ACC112 (cell line): ENCODE data around the gene PTN.

Experiments used
- H2AFZ ChIP-seq: fragments of 200-600 bp; sonication (generic); one replicate; pipeline ENCODE4 v1.6.0; 2017; ENCODE audit warnings: antibody characterized with exemption, low read length; ENCODE audit not compliant: unreplicated experiment
- H3K27ac ChIP-seq: fragments of 200-600 bp; sonication (generic); 2 replicates; pipeline ENCODE4 v1.5.1; 2014; ENCODE audit warnings: low read depth, mild to moderate bottlenecking, antibody characterized with exemption, low read length, moderate library complexity
- H3K27me3 ChIP-seq: fragments of 200-600 bp; sonication (generic); 2 replicates; pipeline ENCODE4 v1.6.1; 2014; ENCODE audit warnings: mild to moderate bottlenecking, antibody characterized with exemption, low read length, moderate library complexity, mixed read lengths; ENCODE audit not compliant: insufficient read depth
- H3K36me3 ChIP-seq: fragments of 200-600 bp; sonication (generic); 2 replicates; pipeline ENCODE4 v1.6.1; 2016; ENCODE audit warnings: mild to moderate bottlenecking, antibody characterized with exemption, low read length, moderate library complexity, mixed read lengths; ENCODE audit not compliant: insufficient read depth
- H3K4me1 ChIP-seq: fragments of 200-600 bp; sonication (generic); one replicate; pipeline ENCODE4 v1.6.1; 2016; ENCODE audit warnings: low read length, mixed read lengths; ENCODE audit not compliant: insufficient read depth, unreplicated experiment, control insufficient read depth
- H3K4me3 ChIP-seq: fragments of 200-600 bp; sonication (generic); 2 replicates; pipeline ENCODE4 v1.5.1; 2014; ENCODE audit warnings: mild to moderate bottlenecking, low read depth, low read length
- H3K79me2 ChIP-seq: fragments of 200-600 bp; sonication (generic); one replicate; pipeline ENCODE4 v1.6.0; 2016; ENCODE audit warnings: low read length; ENCODE audit not compliant: control insufficient read depth, unreplicated experiment, insufficient read depth

PTN gene

DNA sequence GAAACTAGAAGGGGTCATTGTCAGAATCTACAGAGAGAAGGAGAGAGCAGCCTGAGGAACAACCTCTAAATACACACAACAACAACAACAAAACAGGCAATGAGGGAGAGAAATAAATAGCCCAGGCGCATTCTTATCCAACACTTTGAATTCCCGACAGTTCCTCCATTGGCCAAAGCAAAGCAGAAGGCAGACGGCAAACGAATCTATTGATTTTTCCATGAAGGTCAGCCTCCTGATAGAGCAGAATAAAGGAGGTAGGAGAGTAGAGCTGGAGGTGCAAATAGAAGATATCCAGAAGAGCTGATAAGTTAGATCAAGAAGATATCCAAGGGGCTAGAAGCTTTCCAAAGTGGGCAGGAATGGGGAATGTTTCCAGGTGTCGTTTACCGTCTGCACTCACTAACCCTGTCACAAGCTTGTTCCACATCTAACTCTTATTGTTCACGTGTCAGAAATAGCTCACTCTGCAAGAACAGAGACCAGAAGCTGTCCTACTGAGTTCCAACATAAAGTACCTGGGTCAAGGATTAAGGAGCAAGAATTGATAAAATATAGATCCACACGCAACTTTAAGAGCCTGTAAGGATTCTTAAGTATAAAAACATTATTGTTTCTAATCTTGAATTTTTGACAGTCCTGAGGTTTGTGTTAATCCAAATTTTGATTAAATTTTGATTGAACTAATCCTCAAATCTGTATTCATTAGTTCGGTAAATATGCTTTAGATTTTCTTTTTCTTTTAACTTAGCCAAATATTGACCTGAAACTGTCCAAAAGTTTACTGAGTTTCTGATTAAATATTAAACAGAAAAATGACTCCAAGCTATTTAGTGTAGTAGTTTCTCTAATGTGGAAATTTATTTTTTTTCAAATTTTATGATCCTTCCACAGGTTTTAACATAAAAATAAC lies 45.7 kb downstream of the PTN start:
- Histone ChIP-seq H3K27me3 (peaks cover 3% of the 10 kb centered on the region; the same call in 1 of the 2 replicates), H3K4me1 (no peaks in the 10 kb centered on the region), H3K79me2 (no peaks in the 10 kb centered on the region), H3K4me3 (no peak overlapping the region), H3K27ac (no peak overlapping the region), H3K36me3 (no peaks in the 10 kb centered on the region), H2AFZ (no peak overlapping the region)

DNA sequence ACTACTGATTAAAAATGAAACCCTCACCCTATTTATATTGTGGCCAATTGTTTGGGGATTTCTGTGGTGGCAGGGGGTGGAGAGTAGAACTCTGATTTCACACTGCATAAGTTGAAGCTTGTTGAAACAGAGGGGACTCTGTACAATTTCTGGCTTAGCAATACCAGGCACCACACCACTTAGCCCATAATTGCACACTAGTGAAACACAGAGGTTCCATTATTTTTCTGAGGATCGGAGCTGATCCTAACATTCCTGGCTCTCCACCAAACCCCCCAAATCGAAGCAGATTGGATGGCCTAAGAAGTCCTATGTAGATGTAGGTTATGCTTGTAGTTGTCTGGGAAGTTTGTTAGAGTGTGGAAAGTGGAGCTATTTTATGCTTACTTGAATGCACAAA lies 47.0 kb downstream of the PTN start:
- H3K27ac ChIP-seq = no peak overlapping the region
- no peak overlapping the region for H2AFZ ChIP-seq
- no peaks in the 10 kb centered on the region for H3K4me1 ChIP-seq
- H3K27me3 ChIP-seq = no peaks in the 10 kb centered on the region
- H3K4me3 ChIP-seq = no peak overlapping the region
- no peaks in the 10 kb centered on the region for H3K36me3 ChIP-seq
- H3K79me2 ChIP-seq = no peaks in the 10 kb centered on the region

DNA sequence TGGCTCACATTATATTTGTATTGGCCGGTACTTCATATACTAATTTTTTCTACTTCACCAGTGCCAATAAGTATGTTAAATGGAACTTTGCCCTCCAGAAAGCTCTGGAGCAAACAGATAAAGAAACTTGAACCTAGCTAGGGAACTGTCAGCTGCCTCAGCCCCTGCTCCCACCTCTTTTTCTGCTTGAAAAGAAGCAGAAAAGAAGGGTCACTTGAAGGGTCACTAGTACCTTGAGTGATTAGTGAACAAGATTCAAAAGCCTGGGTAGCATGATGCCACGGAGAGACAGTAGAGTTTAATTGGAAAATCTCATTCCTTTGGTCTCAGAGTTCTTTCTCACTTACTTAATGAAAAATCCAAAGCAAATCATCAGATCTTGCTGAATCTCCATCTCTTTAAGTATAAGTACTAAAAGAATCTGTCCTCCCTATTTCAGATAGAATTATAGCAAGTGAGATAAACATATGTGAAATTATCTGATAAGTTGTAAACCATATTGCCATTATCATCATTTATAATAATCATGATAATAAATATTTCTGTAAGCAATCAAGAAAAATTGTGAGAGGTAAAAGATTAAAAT lies 47.7 kb downstream of the PTN start:
- no peaks in the 10 kb centered on the region for H3K79me2 ChIP-seq

GRCh38 chr7:137289101-137289500 lies 54.4 kb downstream of the PTN start:
- Histone ChIP-seq H3K79me2 (no peaks in the 10 kb centered on the region), H3K4me3 (no peak overlapping the region), H3K27ac (no peak overlapping the region), H3K4me1 (no peaks in the 10 kb centered on the region), H3K36me3 (no peaks in the 10 kb centered on the region), H3K27me3 (no peaks in the 10 kb centered on the region), H2AFZ (no peak overlapping the region)

More for the DNA sequence above, 47.7 kb downstream of the PTN start:
- no peaks in the 10 kb centered on the region for H3K4me1 ChIP-seq
- no peak overlapping the region for H3K4me3 ChIP-seq
- H3K36me3 ChIP-seq = no peaks in the 10 kb centered on the region
- H3K27ac ChIP-seq = no peak overlapping the region
- no peaks in the 10 kb centered on the region for H3K27me3 ChIP-seq
- no peak overlapping the region for H2AFZ ChIP-seq

DNA sequence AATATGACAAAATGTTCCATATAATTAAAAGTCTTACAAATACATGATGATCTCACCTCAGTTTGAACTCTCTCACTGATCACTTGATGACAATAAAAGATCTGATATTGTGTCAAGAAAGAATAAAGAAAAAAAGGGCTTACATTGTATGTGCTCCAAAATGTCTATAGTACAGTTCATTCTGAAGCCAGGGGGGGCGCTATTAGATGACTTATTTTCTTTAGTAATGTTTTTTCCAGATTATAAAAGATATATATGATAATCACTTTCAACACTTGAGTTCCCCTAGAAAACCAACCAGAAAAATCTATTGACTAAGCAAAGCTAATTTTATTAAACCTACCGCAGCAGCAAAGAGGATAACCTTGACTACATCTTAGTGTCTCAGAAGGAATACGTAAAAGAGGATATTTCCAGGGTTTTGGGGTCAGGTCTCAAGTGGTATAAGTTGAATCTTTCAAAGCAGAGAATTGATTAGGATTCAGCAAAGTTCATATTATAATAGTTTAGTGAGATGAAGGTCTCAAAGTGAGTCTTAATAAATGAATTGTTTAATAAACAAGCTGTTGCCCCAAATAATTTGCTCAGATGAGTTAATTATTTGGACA lies 55.8 kb downstream of the PTN start:
- Histone ChIP-seq H3K79me2 (no peaks in the 10 kb centered on the region), H3K27me3 (no peaks in the 10 kb centered on the region), H3K4me1 (no peaks in the 10 kb centered on the region), H3K4me3 (no peak overlapping the region), H3K27ac (no peak overlapping the region), H3K36me3 (no peaks in the 10 kb centered on the region), H2AFZ (no peak overlapping the region)

- Histone ChIP-seq H3K79me2 (no peaks in the 10 kb centered on the region), H3K36me3 (no peaks in the 10 kb centered on the region), H3K4me3 (no peak overlapping the region), H2AFZ (no peak overlapping the region), H3K27ac (no peak overlapping the region), H3K4me1 (no peaks in the 10 kb centered on the region), H3K27me3 (no peaks in the 10 kb centered on the region)
These were observed 60.4 kb downstream of the PTN start for GRCh38 chr7:137283153-137283552.

DNA sequence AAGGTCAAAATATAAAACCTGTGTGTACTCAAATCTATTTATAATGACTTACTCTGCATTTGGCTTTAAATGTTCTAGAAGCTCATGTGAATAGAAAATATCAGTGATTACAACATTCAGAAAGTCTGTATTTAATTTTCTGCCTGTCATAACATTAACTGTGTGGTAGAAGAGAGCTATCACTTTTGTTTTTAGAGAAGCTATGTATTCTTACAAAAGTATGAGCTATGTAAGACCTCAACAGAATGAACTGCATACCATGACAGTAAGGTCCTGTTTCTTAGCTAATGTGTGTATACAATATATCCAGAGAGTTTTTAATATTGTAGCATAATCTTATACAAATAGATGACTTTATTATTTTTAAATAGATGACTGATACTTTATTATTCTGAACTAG lies 61.5 kb downstream of the PTN start:
- H3K27me3 ChIP-seq = no peaks in the 10 kb centered on the region
- H3K79me2 ChIP-seq = no peaks in the 10 kb centered on the region
- no peak overlapping the region for H3K4me3 ChIP-seq
- no peaks in the 10 kb centered on the region for H3K36me3 ChIP-seq
- no peak overlapping the region for H3K27ac ChIP-seq
- H2AFZ ChIP-seq = no peak overlapping the region
- no peaks in the 10 kb centered on the region for H3K4me1 ChIP-seq

DNA sequence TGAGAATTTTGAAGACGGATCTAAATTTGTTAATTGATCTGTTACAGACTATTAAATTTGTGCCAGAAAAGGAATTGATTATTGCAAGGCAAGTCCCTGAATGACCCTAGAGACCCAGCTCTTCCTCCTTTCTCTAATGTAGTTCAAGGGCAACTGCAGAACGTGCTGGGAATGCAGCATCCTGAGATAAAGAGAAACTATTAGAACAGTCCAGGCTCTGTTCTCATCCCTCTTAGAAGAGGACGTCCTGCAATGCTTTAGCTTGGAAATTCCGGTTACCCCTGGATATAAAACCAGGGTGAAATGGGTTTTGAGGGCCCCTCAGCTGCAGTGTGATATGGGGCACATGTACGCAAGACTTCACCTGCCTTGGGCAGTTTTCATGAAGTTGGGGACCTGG lies 67.3 kb downstream of the PTN start:
- Histone ChIP-seq H3K79me2 (no peaks in the 10 kb centered on the region), H3K36me3 (no peaks in the 10 kb centered on the region), H2AFZ (no peak overlapping the region), H3K27ac (no peak overlapping the region), H3K27me3 (no peaks in the 10 kb centered on the region), H3K4me1 (no peaks in the 10 kb centered on the region), H3K4me3 (no peak overlapping the region)

GRCh38 chr7:137272249-137272648 lies 71.3 kb downstream of the PTN start:
- Histone ChIP-seq H3K36me3 (no peaks in the 10 kb centered on the region), H2AFZ (no peak overlapping the region), H3K4me3 (no peak overlapping the region), H3K27me3 (no peaks in the 10 kb centered on the region), H3K27ac (no peak overlapping the region), H3K4me1 (no peaks in the 10 kb centered on the region), H3K79me2 (no peaks in the 10 kb centered on the region)

DNA sequence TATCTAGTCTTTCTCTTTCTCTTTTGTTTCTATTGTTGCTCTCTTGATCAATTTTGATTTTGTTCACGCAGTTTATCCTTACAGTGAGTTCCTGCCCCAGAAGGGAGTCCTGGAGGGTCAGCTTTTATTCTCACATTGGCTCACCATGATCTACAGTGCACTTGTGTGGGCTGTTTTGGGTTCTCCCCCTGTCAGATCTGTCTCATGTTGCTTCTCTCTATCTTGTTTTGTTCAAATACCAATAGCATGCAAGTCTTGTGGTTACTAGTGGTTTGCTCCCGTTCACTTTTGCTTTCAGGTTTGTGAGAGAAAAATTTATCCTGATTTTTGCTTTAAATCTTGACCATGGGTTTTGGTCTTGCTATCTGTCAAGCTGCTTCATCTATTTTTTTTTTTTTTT lies 74.3 kb downstream of the PTN start:
- Histone ChIP-seq H2AFZ (no peak overlapping the region), H3K27ac (no peak overlapping the region), H3K27me3 (no peaks in the 10 kb centered on the region), H3K4me1 (no peaks in the 10 kb centered on the region), H3K4me3 (no peak overlapping the region), H3K36me3 (no peaks in the 10 kb centered on the region), H3K79me2 (no peaks in the 10 kb centered on the region)
